T-cell (primary cell): ENCODE results near the gene DPRX. TPM values are rescaled to one million over a fixed set of nuclear protein-coding genes. Genes with fewer than 3 reads are reported as not detected.

Source experiments
- ATAC-seq, 4 experiments: fragments of 200-7000 bp in 3 of 4; fragments of 150-1000 bp in 1 of 4; cut with Tn5 transposase; replicated peaks in 1 of 4; 1 replicate in 3 of 4; 2 replicates in 1 of 4; pipeline ENCODE4 v1.10.0; 2021; ENCODE audit warnings: moderate library complexity in 3 of 4, mild to moderate bottlenecking in 2 of 4, moderate number of reproducible peaks in 1 of 4
- CTCF ChIA-PET, 2 donors: fragments of 300-600 bp; sonication (Branson Sonifier 250); formaldehyde crosslinking; loops; one replicate each; lab custom pipeline; 2022; ENCODE audit warnings: antibody characterized with exemption in 2 of 2; lab: Charles Lee
- POLR2A ChIA-PET, 2 donors: fragments of 300-600 bp; sonication (Branson Sonifier 250); formaldehyde crosslinking; loops; one replicate each; lab custom pipeline; 2022; ENCODE audit warnings: antibody characterized with exemption in 2 of 2; lab: Charles Lee
- DNase-seq, 35 experiments: peaks; one replicate each; pipeline versions ENCODE4 v3.0.0 to v3.0.0-alpha.2; 2013 to 2023
- H3K27ac ChIP-seq: one replicate; pipeline ENCODE4 v1.5.1; 2013; ENCODE audit warnings: low read length
- H3K27me3 ChIP-seq, 2 experiments: replicated peaks in 1 of 2; 1 replicate in 1 of 2; 2 replicates in 1 of 2; pipeline versions ENCODE4 v1.6.1 to v1.7.0; 2013; ENCODE audit warnings: low read length in 1 of 2, mixed read lengths in 1 of 2; ENCODE audit not compliant: control insufficient read depth in 2 of 2, insufficient read depth in 2 of 2; ENCODE audit errors: extremely low read depth in 1 of 2
- H3K36me3 ChIP-seq, 2 donors: 1 replicate in 1 of 2; 2 replicates in 1 of 2; pipeline versions ENCODE4 v1.6.1 to v1.7.0; 2013; ENCODE audit warnings: low read length in 1 of 2; ENCODE audit not compliant: control insufficient read depth in 2 of 2, insufficient read depth in 1 of 2; ENCODE audit errors: extremely low read depth in 1 of 2
- H3K4me1 ChIP-seq, 2 experiments: 1 replicate in 1 of 2; 2 replicates in 1 of 2; pipeline versions ENCODE4 v1.6.1 to v1.7.0; 2013; ENCODE audit warnings: low read length in 2 of 2, mixed read lengths in 1 of 2; ENCODE audit not compliant: insufficient read depth in 2 of 2, control insufficient read depth in 1 of 2; ENCODE audit errors: extremely low read depth in 1 of 2
- H3K4me3 ChIP-seq, 2 donors: 1 replicate in 1 of 2; 2 replicates in 1 of 2; pipeline versions ENCODE4 v1.5.1 to v1.7.0; 2013; ENCODE audit warnings: mild to moderate bottlenecking in 2 of 2, low read length in 1 of 2, moderate library complexity in 1 of 2; ENCODE audit not compliant: control insufficient read depth in 1 of 2; ENCODE audit errors: extremely low read depth in 1 of 2
- H3K9me3 ChIP-seq: 2 replicates; pipeline ENCODE4 v1.7.0; 2013
- H3K27ac Mint-ChIP-seq, 2 donors: one replicate each; pipeline ENCODE4 v1.8.0; 2020 to 2021; ENCODE audit warnings: mild to moderate bottlenecking in 2 of 2, mixed read lengths in 2 of 2
- H3K27me3 Mint-ChIP-seq, 2 donors: one replicate each; pipeline ENCODE4 v1.8.0; 2021 to 2022; ENCODE audit warnings: mixed read lengths in 2 of 2
- H3K36me3 Mint-ChIP-seq: one replicate; pipeline ENCODE4 v1.8.0; 2021; ENCODE audit warnings: mixed read lengths
- H3K4me1 Mint-ChIP-seq, 3 donors: one replicate each; pipeline ENCODE4 v1.8.0; 2020 to 2022; ENCODE audit warnings: mixed read lengths in 3 of 3, mild to moderate bottlenecking in 1 of 3
- H3K4me3 Mint-ChIP-seq, 3 donors: one replicate each; pipeline ENCODE4 v1.8.0; 2020 to 2022; ENCODE audit warnings: mild to moderate bottlenecking in 3 of 3, mixed read lengths in 3 of 3, moderate library complexity in 3 of 3
- H3K9me3 Mint-ChIP-seq, 3 donors: one replicate each; pipeline ENCODE4 v1.8.0; 2020 to 2022; ENCODE audit warnings: mixed read lengths in 3 of 3
- WGBS: methylation state at CpG from one replicate; pipeline ENCODE4 v1.1.5; 2013; ENCODE audit warnings: missing lambda C conversion rate; ENCODE audit not compliant: insufficient coverage; 5-methylcytosine and 5-hydroxymethylcytosine counted together
- total RNA-seq, 35 experiments: library from RNA in 6 of 35; stranded (reverse) in 6 of 35; fragments of 120-200 nt in 1 of 35; gene quantifications; one replicate each; pipeline versions ENCODE4 v1.2.1 to v1.2.4 and lab custom pipeline; 2013 to 2026

Gene DPRX
- total RNA-seq, 5 donors from 2014 or later (not counting 1 experiment from before 2014, with no cell fraction given): not detected

DNA sequence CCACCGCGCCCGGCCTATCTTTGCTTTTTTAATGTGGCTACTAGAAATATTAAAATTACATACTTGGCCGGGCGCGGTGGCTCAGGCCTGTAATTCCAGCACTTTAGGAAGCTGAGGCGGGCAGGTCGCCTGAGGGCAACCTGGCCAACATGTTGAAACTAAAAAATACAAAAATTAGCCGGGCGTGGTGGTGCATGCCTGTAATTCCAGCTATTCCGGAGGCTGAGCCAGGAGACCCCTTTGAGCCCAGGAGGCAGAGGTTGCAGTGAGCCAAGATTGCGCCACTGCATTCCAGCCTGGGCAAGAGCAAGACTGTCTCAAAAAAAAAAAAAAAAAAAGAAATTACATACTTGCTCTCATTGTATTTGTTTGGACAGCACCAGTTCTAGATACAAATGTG lies 34.8 kb upstream of the DPRX start:
- WGBS: 80% methylated on average over 9 of the region's 12 CpGs
- no peak overlapping the region for H3K27ac Mint-ChIP-seq
- H3K27ac ChIP-seq: no peak overlapping the region
- DNase-seq (no peak), ATAC-seq (no peak)
- H3K9me3 Mint-ChIP-seq: peaks cover 3 to 9% (median 8%) of the 10 kb centered on the region in 3 donors
- H3K27me3 Mint-ChIP-seq: peaks cover 0 to 2% of the 10 kb centered on the region in 2 donors
- H3K27me3 ChIP-seq: peaks cover 0 to 5% of the 10 kb centered on the region in 2 experiments
- no peak overlapping the region for H3K4me3 Mint-ChIP-seq
- no peak overlapping the region for H3K4me3 ChIP-seq
- H3K36me3 ChIP-seq: no peaks in the 10 kb centered on the region
- H3K4me1 Mint-ChIP-seq: no peaks in the 10 kb centered on the region
- H3K9me3 ChIP-seq: no peaks in the 10 kb centered on the region
- H3K4me1 ChIP-seq: no peaks in the 10 kb centered on the region
- H3K36me3 Mint-ChIP-seq: no peaks in the 10 kb centered on the region
- ChIA-PET POLR2A (no interaction called here), CTCF (no interaction called here)

DNA sequence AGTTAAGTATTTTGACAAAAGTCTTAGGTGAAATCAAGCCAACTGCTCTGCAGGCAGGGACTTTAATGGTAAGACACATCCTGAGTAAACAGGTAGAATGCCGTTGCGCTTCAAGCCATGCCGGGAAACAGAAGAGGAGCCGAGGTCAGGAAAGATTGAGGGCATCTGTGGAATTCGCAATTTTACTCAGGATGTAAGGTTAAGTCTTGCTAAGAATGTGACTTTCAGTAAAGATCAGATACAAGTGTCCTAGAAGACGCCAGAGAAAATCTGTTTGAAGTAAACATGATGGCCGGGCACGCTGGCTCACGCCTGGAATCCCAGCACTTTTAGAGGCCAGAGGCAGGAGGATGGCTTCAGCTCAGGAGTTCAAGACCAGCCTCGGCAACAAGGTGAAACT lies 33.4 kb upstream of the DPRX start:
- Mint-ChIP-seq H3K9me3 (peaks cover 3 to 9% (median 8%) of the 10 kb centered on the region in 3 donors), H3K27me3 (peaks cover 0 to 2% of the 10 kb centered on the region in 2 donors), H3K4me1 (no peaks in the 10 kb centered on the region), H3K27ac (no peak overlapping the region), H3K4me3 (no peak overlapping the region), H3K36me3 (no peaks in the 10 kb centered on the region)
- Histone ChIP-seq H3K9me3 (no peaks in the 10 kb centered on the region), H3K27me3 (peaks cover 0 to 2% of the 10 kb centered on the region in 2 experiments), H3K4me1 (no peaks in the 10 kb centered on the region), H3K27ac (no peak overlapping the region), H3K4me3 (no peak overlapping the region), H3K36me3 (no peaks in the 10 kb centered on the region)
- 91% methylated on average over 10 of the region's 10 CpGs for WGBS
- DNase-seq: no peak
- ChIA-PET CTCF (no interaction called here), POLR2A (no interaction called here)
- ATAC-seq: no peak

- Histone ChIP-seq H3K4me1 (no peaks in the 10 kb centered on the region), H3K27me3 (peaks cover 0 to 2% of the 10 kb centered on the region in 2 experiments), H3K9me3 (no peaks in the 10 kb centered on the region), H3K27ac (no peak overlapping the region), H3K4me3 (no peak overlapping the region), H3K36me3 (no peaks in the 10 kb centered on the region)
- WGBS: no CpG with 5 or more reads among the region's 4 CpGs
- H3K4me3 Mint-ChIP-seq: no peak overlapping the region
- ChIA-PET POLR2A (no interaction called here), CTCF (interaction anchor here in 1 of 2 donors (0.6 kb wide), 1 partner anchor 11 kb away, joined by 9 read pairs; no protein-coding TSS in a partner anchor)
- no peak overlapping the region for H3K27ac Mint-ChIP-seq
- H3K36me3 Mint-ChIP-seq: no peaks in the 10 kb centered on the region
- ATAC-seq (no peak), DNase-seq (no peak)
- H3K27me3 Mint-ChIP-seq: peaks cover 0 to 2% of the 10 kb centered on the region in 2 donors
- peaks cover 3 to 9% (median 8%) of the 10 kb centered on the region in 3 donors for H3K9me3 Mint-ChIP-seq
- H3K4me1 Mint-ChIP-seq: no peaks in the 10 kb centered on the region
Observed at GRCh38 chr19:53600217-53600616, 31.6 kb upstream of the DPRX start.

GRCh38 chr19:53606031-53606430 lies 25.8 kb upstream of the DPRX start:
- ChIA-PET CTCF (no interaction called here), POLR2A (no interaction called here)
- WGBS: 91% methylated on average over 15 of the region's 15 CpGs
- Mint-ChIP-seq H3K27ac (no peak overlapping the region), H3K4me1 (no peaks in the 10 kb centered on the region), H3K36me3 (no peaks in the 10 kb centered on the region), H3K27me3 (no peaks in the 10 kb centered on the region), H3K4me3 (no peak overlapping the region), H3K9me3 (peaks cover 7 to 10% (median 10%) of the 10 kb centered on the region in 3 donors)
- Histone ChIP-seq H3K27ac (no peak overlapping the region), H3K4me3 (no peak overlapping the region), H3K4me1 (no peaks in the 10 kb centered on the region), H3K9me3 (no peaks in the 10 kb centered on the region), H3K27me3 (peaks cover 0 to 2% of the 10 kb centered on the region in 2 experiments), H3K36me3 (no peaks in the 10 kb centered on the region)
- DNase-seq (no peak), ATAC-seq (no peak)

DNA sequence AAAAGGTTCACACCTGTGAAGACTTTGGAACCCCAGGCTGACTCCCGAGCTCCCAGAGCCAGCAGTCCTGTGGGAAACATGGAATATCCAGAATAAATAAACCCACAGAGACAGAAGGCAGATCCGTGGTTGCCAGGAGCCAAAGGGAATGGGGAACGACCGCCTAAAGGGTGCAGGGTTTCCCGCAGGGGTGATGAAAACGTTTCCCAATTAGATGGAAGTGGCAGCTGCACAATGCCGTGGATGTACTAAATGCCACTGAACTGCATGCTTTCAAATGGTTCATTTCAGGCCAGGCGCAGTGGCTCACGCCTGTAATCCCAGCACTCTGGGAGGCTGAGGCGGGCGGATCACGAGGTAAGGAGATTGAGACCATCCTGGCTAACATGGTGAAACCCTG lies 23.4 kb upstream of the DPRX start:
- Histone ChIP-seq H3K27ac (no peak overlapping the region), H3K9me3 (no peaks in the 10 kb centered on the region), H3K27me3 (peaks cover 0 to 2% of the 10 kb centered on the region in 2 experiments), H3K4me3 (no peak overlapping the region), H3K4me1 (no peaks in the 10 kb centered on the region), H3K36me3 (no peaks in the 10 kb centered on the region)
- ATAC-seq: no peak
- Mint-ChIP-seq H3K4me3 (no peak overlapping the region), H3K27ac (no peak overlapping the region), H3K36me3 (no peaks in the 10 kb centered on the region), H3K9me3 (peaks cover 7 to 11% (median 10%) of the 10 kb centered on the region in 3 donors), H3K4me1 (no peaks in the 10 kb centered on the region), H3K27me3 (no peaks in the 10 kb centered on the region)
- POLR2A ChIA-PET: no interaction called here
- WGBS: 87% methylated on average over 7 of the region's 12 CpGs
- no peak for DNase-seq
- CTCF ChIA-PET: no interaction called here

DNA sequence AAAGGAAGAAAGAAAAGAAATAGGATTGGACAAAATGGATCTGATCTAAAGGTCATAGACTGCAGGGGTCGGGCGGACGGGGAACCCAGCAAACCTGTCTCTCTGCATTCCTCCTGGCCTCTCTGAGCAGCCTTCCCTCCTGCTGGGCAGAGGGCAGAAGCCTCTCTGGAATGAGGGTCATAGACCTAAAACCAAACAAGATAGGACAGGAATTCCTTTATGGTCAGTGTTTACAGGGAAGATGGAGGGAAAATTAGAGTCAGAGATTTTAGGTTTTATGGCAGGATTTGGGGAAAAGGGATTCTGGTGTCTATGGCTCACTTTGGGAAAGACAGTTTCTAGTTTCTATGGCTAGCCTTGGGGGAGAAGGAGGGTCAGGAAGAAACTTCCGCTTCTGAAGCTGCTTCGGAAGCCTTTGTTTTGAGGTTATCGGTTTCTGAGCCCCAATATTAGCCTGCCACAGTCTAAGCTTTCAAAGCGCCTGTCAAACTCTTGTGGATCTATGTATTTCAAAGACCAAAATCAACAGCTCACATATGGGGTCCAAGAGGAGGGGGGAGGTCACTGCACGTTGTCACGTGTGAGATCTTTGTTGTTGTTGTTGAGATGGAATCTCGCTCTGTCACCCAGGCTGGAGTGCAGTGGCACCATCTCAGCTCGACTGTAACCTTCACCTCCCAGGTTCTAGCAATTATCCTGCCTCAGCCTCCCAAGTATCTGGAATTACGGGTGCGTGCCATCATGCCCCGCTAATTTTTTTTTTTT lies 18.9 kb upstream of the DPRX start:
- Mint-ChIP-seq H3K4me3 (no peak overlapping the region), H3K4me1 (no peaks in the 10 kb centered on the region), H3K27ac (no peak overlapping the region), H3K36me3 (no peaks in the 10 kb centered on the region), H3K27me3 (no peaks in the 10 kb centered on the region), H3K9me3 (peaks cover 8 to 11% (median 10%) of the 10 kb centered on the region in 3 donors)
- Histone ChIP-seq H3K4me1 (no peaks in the 10 kb centered on the region), H3K27ac (no peak overlapping the region), H3K27me3 (no peaks in the 10 kb centered on the region), H3K36me3 (no peaks in the 10 kb centered on the region), H3K4me3 (no peak overlapping the region), H3K9me3 (no peaks in the 10 kb centered on the region)
- 95% methylated on average over 5 of the region's 14 CpGs for WGBS
- CTCF ChIA-PET: no interaction called here
- ATAC-seq (no peak), DNase-seq (no peak)
- POLR2A ChIA-PET: no interaction called here
